ENCODE measurements around the gene TMEM92. TPM values are rescaled to one million over a fixed set of nuclear protein-coding genes. Genes with fewer than 3 reads are reported as not detected.

TMEM92 gene
- 0.09 TPM in 1 of 2 replicates, not detected in the other for total RNA-seq

DNA sequence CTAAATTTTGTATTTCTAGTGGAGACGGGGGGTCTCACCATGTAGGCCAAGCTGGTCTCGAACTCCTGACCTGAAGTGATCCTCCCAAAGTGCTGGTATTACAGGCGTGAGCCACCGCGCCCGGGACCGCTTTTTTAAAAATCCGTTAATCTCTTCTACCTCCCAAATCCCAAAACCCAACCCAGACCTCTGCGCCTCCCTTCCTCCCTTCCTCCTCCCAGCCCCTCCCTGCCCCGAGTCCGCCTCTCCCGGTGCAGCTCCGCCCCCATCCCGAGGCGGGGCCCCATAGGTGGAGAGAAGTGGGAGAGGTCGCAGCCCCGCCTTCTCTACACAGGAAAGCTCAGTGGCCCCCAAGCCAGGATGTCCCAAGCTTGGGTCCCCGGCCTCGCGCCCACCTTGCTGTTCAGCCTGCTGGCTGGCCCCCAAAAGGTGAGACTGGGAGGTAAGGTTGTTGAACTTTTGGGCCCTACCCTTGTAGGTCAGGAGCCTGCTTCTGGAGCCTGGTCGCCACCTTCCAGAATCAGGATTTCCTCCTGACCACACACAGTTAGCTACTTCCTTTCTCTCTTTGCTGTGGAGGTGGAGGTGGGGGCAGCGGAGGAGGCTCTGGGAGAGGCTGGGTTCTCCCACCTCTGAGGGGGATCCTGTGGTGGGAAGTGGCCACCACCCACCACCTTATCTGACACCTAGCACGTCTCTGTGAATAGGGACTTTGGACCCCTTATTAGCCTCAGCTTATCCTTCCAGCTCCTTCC is at the start of gene TMEM92:
TSS of gene TMEM92 (plus strand) at position 325 of the 755 bp plus-strand sequence. CDS start at position 361, 36 bp downstream.

Other genes starting within 250 kb of the TMEM92 start
- gene ITGA3, start 218.4 kb upstream of the TMEM92 start, total RNA-seq: 114 and 588 TPM in 2 replicates
- gene PDK2, start 179.1 kb upstream of the TMEM92 start, total RNA-seq: 13.1 and 16.1 TPM in 2 replicates
- 5.3 and 6.6 TPM in 2 replicates for gene SAMD14, start 144.3 kb upstream of the TMEM92 start, total RNA-seq
- 29.4 and 36.7 TPM in 2 replicates for gene PPP1R9B, start 123.8 kb upstream of the TMEM92 start, total RNA-seq
- 1.5 and 2.1 TPM in 2 replicates for gene SGCA, start 108.5 kb upstream of the TMEM92 start, total RNA-seq
- 2,683 and 6,310 TPM in 2 replicates for gene COL1A1, start 72.8 kb upstream of the TMEM92 start, total RNA-seq
- 65.6 and 108 TPM in 2 replicates for gene XYLT2, start 71.7 kb downstream of the TMEM92 start, total RNA-seq
- gene MRPL27, start 98.7 kb downstream of the TMEM92 start, total RNA-seq: 26.2 and 56.7 TPM in 2 replicates
- 0.59 and 4.3 TPM in 2 replicates for gene EME1, start 98.8 kb downstream of the TMEM92 start, total RNA-seq
- gene LRRC59, start 123.1 kb downstream of the TMEM92 start, total RNA-seq: 157 and 297 TPM in 2 replicates
- gene ACSF2, start 151.8 kb downstream of the TMEM92 start, total RNA-seq: 28.2 and 28.5 TPM in 2 replicates
- not detected in 2 replicates for gene CHAD, start 194.4 kb downstream of the TMEM92 start, total RNA-seq
- gene RSAD1, start 204.4 kb downstream of the TMEM92 start, total RNA-seq: 17.7 and 27.3 TPM in 2 replicates
- 0.59 and 0.74 TPM in 2 replicates for gene MYCBPAP, start 234.0 kb downstream of the TMEM92 start, total RNA-seq